Stomach (tissue), 9 donors: ENCODE data around the gene MTA3. TPM values are rescaled to one million over a fixed set of nuclear protein-coding genes. Genes with fewer than 3 reads are reported as not detected.
"Not testable (repeated sequence)": the region's sequence is repeated elsewhere in the genome, so short reads cannot be mapped to it uniquely, and the experiment has no call there.

Experiments
- DNase-seq, 2 donors: peaks; one replicate each; pipeline versions ENCODE4 v3.0.0 to v3.0.0-alpha.2; 2013 to 2019
- H3K27ac ChIP-seq, 5 donors: fragments of 200-600 bp in 4 of 5; sonication (generic) in 4 of 5; one replicate each; pipeline ENCODE4 v1.5.1; 2013 to 2019; ENCODE audit warnings: mild to moderate bottlenecking in 1 of 5, moderate library complexity in 1 of 5
- H3K27me3 ChIP-seq, 3 donors: fragments of 200-600 bp; sonication (generic); one replicate each; pipeline ENCODE4 v1.5.1; 2017 to 2019; ENCODE audit warnings: mixed run types in 1 of 3
- H3K36me3 ChIP-seq, 4 donors: fragments of 200-600 bp; sonication (generic); 1 replicate in 3 of 4; 2 replicates in 1 of 4; pipeline ENCODE4 v1.5.1; 2016 to 2019
- H3K4me1 ChIP-seq, 4 donors: fragments of 200-600 bp; sonication (generic); one replicate each; pipeline ENCODE4 v1.5.1; 2016 to 2019
- H3K4me3 ChIP-seq, 4 donors: fragments of 200-600 bp; sonication (generic) in 3 of 4; one replicate each; pipeline ENCODE4 v1.5.1; 2016 to 2019; ENCODE audit warnings: mild to moderate bottlenecking in 1 of 4
- H3K9me3 ChIP-seq, 4 donors: fragments of 200-600 bp; sonication (generic); one replicate each; pipeline ENCODE4 v1.5.1; 2016 to 2019
- CTCF ChIP-seq, 7 experiments: fragments of 450-650 bp in 4 of 7; fragments of 200-600 bp in 3 of 7; sonication (generic) in 3 of 7; IDR thresholded peaks; one replicate each; pipeline ENCODE4 v1.5.1; 2016 to 2019; ENCODE audit warnings: antibody characterized with exemption in 7 of 7, control low read depth in 2 of 7, mild to moderate bottlenecking in 1 of 7
- EP300 ChIP-seq: sonication (generic); formaldehyde crosslinking; IDR thresholded peaks from one replicate; pipeline ENCODE4 v1.6.1; 2017; ENCODE audit warnings: antibody characterized with exemption
- POLR2A ChIP-seq, 4 donors: fragments of 450-650 bp; IDR thresholded peaks; one replicate each; pipeline ENCODE4 v1.6.1; 2016; ENCODE audit warnings: antibody characterized with exemption in 4 of 4, control low read depth in 2 of 4, mild to moderate bottlenecking in 1 of 4, moderate library complexity in 1 of 4
- POLR2AphosphoS5 ChIP-seq, 3 donors: sonication (generic); formaldehyde crosslinking; IDR thresholded peaks; one replicate each; pipeline ENCODE4 v1.6.1; 2016; ENCODE audit warnings: antibody characterized with exemption in 3 of 3
- WGBS, 5 donors: extraction: QIAGEN DNeasy Blood & Tissue Kit in 3 of 5; methylation state at CpG; one replicate each; pipeline versions ENCODE4 v1.1.5 to v1.1.7; 2013 to 2018; 5-methylcytosine and 5-hydroxymethylcytosine counted together
- intact Hi-C: fragments of 100-400 bp; cut with DNase I; formaldehyde crosslinking; loops from one replicate; pipeline ENCODE4 v1.15.1; 2023; ENCODE audit warnings: low total_unique reads
- polyA plus RNA-seq, 3 donors: library from polyadenylated mRNA; stranded (reverse); fragments of 200-250 nt; gene quantifications; one replicate each; pipeline ENCODE4 v1.2.3, GENCODE V29; 2013
- total RNA-seq, 5 donors: library from RNA; depleted of rRNA; stranded (reverse); fragments of >200 nt; gene quantifications; one replicate each; pipeline versions ENCODE4 v1.1.0 to v1.2.3, GENCODE V29; 2014 to 2016
- donor health status: healthy with polysubstance abuse.
- donor health status: Bipolar disorder and iron deficiency.
- donor health status: healthy.

The MTA3 gene
- total and polyA plus RNA-seq, 8 donors, result 27.8 to 120 (median 49.1) TPM

- peaks cover 13 to 35% (median 33%) of the 10 kb centered on the region in 4 donors for H3K36me3 ChIP-seq
- intact Hi-C loops, result no loop called here
- no peak overlapping the region for H3K4me3 ChIP-seq
- WGBS, 5 donors, result 76 to 98% (median 84%) methylated on average over 8 of the region's 8 CpGs
- no peaks in the 10 kb centered on the region for H3K27me3 ChIP-seq
- H3K4me1 ChIP-seq, result peaks cover 0 to 8% (median under 1%) of the 10 kb centered on the region in 4 donors
- DNase-seq, result no peak
- no peak overlapping the region for H3K27ac ChIP-seq
- H3K9me3 ChIP-seq, result no peaks in the 10 kb centered on the region
- no peak for TF ChIP-seq EP300
Observed at GRCh38 chr2:42607101-42607637, 38.7 kb downstream of the MTA3 start.

GRCh38 chr2:42613281-42614064 is 45.0 kb downstream of the MTA3 start:
- H3K4me3 ChIP-seq, result no peak overlapping the region
- intact Hi-C loops, result no loop called here
- H3K27me3 ChIP-seq, result no peaks in the 10 kb centered on the region
- TF ChIP-seq EP300 (no peak), CTCF (IDR thresholded peaks at IDR 0.05) (no peak)
- H3K9me3 ChIP-seq, result no peaks in the 10 kb centered on the region
- no peaks in the 10 kb centered on the region for H3K4me1 ChIP-seq
- peaks cover 20 to 77% (median 66%) of the 10 kb centered on the region in 4 donors for H3K36me3 ChIP-seq
- WGBS, 5 donors, result 74 to 79% (median 75%) methylated on average over 6 of the region's 6 CpGs
- no peak overlapping the region for H3K27ac ChIP-seq
- DNase-seq, result no peak

- DNase-seq, result no peak
- WGBS, 5 donors, result 84 to 94% (median 88%) methylated on average over 7 of the region's 7 CpGs
- Histone ChIP-seq H3K4me1 (peaks cover 0 to 6% (median 0%) of the 10 kb centered on the region in 4 donors), H3K36me3 (peaks cover 14 to 74% (median 57%) of the 10 kb centered on the region in 4 donors), H3K27ac (no peak overlapping the region), H3K4me3 (no peak overlapping the region), H3K9me3 (no peaks in the 10 kb centered on the region), H3K27me3 (no peaks in the 10 kb centered on the region)
- intact Hi-C loops, result no loop called here
- TF ChIP-seq CTCF (IDR thresholded peaks at IDR 0.05) (no peak), POLR2A (IDR thresholded peaks at IDR 0.05) (no peak), EP300 (no peak), POLR2AphosphoS5 (IDR thresholded peaks at IDR 0.05) (no peak)
Observed at GRCh38 chr2:42614838-42615237, 46.4 kb downstream of the MTA3 start.

- no peak for TF ChIP-seq POLR2A (IDR thresholded peaks at IDR 0.05)
- no peak for TF ChIP-seq POLR2AphosphoS5 (IDR thresholded peaks at IDR 0.05)
- TF ChIP-seq EP300, result no peak
- no peak for TF ChIP-seq CTCF (IDR thresholded peaks at IDR 0.05)
- Histone ChIP-seq H3K9me3 (no peaks in the 10 kb centered on the region), H3K36me3 (peaks cover 6 to 57% (median 41%) of the 10 kb centered on the region in 4 donors), H3K4me1 (peaks cover 0 to 6% (median 0%) of the 10 kb centered on the region in 4 donors), H3K4me3 (no peak overlapping the region), H3K27me3 (no peaks in the 10 kb centered on the region), H3K27ac (no peak overlapping the region)
- 87 to 97% (median 93%) methylated on average over 5 of the region's 5 CpGs for WGBS, 5 donors
- intact Hi-C loops, result no loop called here
- no peak for DNase-seq
Observed at GRCh38 chr2:42618116-42618515, 49.7 kb downstream of the MTA3 start.

GRCh38 chr2:42618972-42619371 is 50.5 kb downstream of the MTA3 start:
- Histone ChIP-seq H3K27me3 (no peaks in the 10 kb centered on the region), H3K9me3 (no peaks in the 10 kb centered on the region), H3K36me3 (peaks cover 0 to 49% (median 33%) of the 10 kb centered on the region in 4 donors), H3K4me3 (no peak overlapping the region), H3K27ac (no peak overlapping the region), H3K4me1 (peaks cover 0 to 6% (median 0%) of the 10 kb centered on the region in 4 donors)
- WGBS, 5 donors, result 47 to 69% (median 58%) methylated on average over 2 of the region's 2 CpGs
- DNase-seq, result no peak
- intact Hi-C loops, result no loop called here
- no peak for TF ChIP-seq EP300
- TF ChIP-seq POLR2AphosphoS5 (IDR thresholded peaks at IDR 0.05), result no peak
- no peak for TF ChIP-seq POLR2A (IDR thresholded peaks at IDR 0.05)
- TF ChIP-seq CTCF (IDR thresholded peaks at IDR 0.05), result no peak

GRCh38 chr2:42621626-42622025 is 53.2 kb downstream of the MTA3 start:
- DNase-seq, H3K4me3 ChIP-seq, H3K4me1 ChIP-seq, H3K9me3 ChIP-seq, H3K27ac ChIP-seq, H3K27me3 ChIP-seq, intact Hi-C loops: not testable (repeated sequence)
- peaks cover 0 to 25% (median 14%) of the 10 kb centered on the region in 4 donors for H3K36me3 ChIP-seq
- 83 to 99% (median 98%) methylated on average over 4 to 18 of the region's 26 CpGs for WGBS, 5 donors
